HS-5 (cell line): ENCODE results near the gene KPTN.

Source experiments
- DNase-seq: peaks from one replicate; pipeline ENCODE4 v3.0.0-alpha.2; 2012; ENCODE audit warnings: low read depth

The KPTN gene

DNA sequence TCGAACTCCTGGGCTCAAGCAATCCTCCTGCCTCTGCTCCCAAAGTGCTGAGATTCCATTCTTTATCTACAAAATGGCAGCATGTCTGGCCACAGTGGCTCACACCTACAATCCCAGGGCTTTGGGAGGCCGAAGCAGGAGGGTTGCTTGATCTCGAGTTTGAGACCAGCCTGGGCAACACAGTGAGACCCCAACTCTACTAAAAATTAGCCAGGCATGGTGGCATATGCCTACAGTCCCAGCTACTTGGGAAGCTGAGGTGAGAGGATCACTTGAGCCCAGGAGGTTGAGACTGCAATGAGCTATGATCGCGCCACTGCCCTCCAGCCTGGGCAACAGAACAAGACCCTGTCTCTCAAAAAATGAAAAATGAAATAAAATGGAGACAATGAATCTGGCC is 24.7 kb upstream of the KPTN start:
- no peak for DNase-seq

DNA sequence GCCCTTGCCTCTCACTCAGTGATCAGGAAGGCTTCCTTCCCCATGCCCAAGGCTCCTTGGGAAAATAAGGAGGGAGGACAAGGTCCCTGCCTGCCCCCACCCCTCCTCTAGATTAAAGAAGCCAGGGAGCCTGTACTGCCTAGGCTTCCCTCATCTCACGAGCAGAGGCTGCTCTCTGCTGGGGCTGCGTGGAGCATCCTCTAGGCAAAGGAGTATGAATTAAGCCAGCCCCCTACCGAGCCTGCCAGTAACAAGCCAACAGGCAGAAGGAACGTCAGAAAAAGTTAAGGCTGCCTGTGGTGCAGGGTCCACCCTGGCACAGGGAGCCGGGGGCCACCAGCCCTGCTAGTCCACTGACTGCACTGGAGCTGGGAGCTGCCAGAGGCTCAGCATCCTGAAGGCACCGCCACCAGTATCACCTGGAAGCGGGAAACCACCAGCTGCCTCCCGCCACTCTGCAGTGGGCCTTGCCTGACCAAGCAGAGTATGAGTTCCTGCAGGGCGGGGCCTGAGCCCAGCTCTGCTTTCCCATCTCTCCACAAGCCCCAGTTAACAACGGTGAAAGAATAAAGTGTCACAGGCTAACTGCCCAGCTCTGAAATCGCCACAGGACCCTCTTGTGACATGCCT is 24.0 kb upstream of the KPTN start:
- no peak for DNase-seq

DNA sequence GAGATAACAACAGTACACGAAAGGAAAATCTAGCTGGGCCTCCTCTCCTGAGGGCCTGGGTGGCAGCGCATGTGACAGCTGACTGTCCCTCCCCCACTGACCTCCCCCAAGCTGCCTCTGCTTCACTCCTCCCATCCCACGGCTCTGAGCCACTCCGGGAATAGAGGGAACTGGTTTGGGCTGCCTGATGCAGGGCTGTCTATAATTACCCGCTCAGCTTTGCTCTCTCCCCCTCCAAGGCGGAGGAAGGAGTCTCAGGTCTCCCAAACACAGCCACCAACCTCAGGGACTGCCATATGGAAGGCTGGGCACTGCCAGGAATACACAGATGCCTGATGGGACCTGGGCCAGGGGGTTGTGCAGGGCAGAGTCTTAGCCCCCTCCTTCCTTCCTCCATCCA is 23.0 kb upstream of the KPTN start:
- no peak for DNase-seq

DNA sequence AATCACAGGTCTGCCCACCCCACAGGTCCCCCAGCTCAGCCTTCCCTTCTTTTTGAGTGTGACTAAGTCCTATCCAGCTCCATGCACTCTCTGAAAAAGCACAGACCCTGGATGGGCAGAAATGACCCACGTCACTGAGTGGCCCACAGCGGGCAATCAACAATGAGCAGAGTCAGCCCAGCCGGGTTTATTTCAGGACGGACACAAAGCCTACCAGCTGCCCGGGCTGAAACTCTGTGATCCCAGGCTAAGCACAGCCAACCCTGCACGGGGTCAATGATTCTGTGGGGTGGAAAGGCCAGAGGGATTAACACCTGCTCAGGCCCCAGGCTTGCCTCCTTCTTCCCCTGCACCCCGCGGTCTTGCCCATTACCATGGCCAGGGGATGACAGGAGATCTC is 22.4 kb upstream of the KPTN start:
- DNase-seq: no peak

DNA sequence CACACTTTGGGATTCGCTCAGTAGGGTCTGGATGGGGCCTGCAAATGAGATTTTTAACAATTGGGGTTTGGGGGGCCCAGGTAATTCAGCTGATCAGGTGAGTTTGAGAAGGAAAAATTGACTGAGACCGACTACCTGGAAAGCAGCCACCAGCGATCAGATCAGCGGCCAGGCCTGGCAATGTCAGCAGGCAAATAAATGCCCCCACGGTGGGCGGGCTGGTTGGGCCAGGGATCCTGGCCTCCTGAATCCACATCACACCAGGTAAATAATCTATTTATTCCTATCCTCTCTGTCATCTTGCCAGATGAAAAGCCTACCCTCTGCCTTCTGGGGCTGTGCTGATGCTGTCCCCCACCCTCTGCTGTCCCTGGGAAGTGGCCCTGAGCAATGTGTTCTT is 21.5 kb upstream of the KPTN start:
- DNase-seq: no peak

DNA sequence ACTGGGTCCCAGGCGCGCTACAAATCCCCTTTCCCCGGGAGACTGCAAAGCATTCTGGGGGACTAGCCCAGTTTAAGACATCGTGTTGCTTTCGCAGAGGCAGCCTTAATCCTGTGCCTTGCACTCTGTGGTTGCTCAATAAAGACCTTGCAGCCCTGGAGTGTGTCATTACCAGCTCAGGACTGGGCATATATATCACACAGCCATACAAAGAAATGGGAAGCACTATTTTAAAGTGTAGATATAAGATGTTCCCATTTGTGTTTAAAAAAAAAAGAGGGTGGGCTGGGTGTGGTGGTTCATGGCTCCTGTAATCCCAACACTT is 19.8 kb upstream of the KPTN start:
- DNase-seq: no peak

DNA sequence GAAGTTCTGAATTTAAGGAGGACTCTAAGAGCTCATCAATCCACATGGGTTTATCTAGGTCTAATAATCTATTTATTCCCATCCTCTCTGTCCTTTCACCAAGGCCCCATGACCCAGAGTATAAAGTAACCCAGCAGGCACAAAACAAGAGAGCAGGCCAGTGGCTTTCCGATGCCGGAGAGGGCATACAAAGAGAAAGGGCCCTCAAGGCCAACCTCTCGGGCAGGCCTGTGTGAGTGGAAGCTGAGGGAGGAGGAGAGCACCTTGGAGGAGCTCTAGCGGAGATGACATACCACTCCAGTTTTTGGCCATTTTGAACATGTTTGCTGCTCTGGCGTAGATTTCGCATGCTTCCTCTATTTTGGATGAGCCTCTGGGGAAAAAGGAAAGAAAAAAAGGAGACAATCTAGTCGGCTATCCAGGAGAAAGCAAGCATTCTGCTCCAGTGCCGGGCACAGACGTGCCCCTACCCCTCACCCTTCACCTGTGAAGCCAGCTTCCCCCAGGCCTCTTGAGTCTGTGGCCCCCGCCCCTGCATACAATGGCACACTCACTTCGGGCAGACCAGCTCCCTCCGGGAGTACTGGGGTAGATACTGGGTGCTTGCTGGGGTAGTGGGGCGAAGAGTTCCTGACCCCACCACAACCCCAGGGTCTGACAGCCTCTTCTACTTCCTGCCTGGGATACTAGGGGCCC is 19.3 kb upstream of the KPTN start:
- DNase-seq: no peak

DNA sequence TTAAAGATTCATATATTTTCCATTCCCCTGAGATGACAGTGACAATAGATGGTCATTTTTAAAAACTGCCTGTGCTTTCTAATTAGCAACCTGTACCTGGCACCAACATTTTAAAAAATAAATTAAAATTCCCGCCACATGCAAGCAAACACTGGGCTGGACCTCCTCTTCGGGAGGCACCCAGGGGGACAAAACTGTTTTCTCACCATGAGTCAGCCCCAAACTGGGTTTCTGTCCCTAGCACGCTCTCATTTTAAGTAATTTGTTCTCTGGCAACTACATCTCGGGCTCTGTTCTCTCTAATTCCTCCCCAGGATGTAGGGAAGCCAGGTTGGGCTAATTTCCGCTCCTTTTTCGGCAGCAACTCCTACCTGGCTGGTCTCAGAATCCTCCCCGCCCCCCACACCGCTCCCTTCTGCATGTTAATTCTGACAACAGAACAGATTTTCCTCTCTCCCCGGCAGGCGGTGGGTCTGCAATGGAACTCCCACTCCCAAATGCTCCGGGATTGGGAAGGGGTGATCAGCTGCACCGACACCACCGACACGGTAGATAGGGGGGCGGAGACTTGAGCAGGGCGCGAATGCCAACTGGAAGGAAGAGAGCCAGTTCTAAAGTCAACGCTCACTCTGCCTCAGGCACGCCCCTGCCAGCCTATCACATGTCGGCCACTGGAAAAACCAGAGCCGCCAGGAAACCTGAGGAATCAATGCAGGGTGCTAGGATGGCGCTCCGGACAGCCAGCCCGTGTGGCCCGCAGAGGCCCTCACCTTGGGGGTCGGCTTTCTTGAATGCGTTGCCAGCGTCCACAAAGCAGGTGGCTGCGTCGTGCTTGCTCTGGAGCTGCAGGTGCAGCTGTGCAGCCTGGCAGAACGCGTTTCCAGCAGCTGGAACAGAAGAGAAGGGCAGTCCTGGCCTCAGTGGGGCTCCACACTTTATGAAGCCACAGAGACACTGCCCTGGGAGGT is 16.1 kb upstream of the KPTN start:
- no peak for DNase-seq

DNA sequence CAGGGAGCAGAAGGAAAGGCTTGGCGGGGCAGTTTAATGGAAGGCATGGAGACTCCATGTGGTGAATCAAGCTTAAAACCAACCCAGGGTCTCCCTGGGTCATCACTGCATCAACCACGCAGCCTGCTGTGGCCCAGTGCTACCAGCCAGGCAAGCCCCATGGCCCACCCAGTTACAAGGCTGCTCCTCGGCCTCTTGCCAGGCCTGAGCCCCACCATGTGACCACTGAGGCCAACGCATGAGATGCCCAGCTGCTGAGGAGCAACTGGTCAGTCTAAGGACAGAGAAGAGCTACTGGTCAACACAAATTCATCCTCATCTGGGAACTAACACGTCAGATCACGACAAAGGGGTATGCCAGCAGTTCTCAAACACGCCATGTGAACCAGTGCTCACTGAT is 15.4 kb upstream of the KPTN start:
- DNase-seq: no peak

DNA sequence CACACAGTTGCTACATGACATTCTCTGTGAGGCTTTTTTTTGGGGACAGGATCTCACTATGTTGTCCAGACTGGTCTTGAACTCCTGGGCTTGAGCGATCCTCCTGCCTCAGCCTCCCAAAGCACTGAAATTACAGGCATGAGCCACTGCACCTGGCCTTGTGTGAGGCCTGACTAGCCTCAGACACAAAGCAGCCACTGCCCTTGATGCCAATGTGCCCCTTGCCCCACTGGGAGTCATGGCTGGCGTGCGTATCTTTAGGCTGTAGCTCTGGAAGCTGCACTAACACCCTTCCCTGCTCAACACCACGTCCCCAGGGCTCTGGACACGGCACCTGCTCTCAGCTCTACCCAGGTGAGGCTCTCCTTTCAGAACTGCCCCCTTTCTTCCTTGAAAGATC is 14.5 kb upstream of the KPTN start:
- DNase-seq: no peak

DNA sequence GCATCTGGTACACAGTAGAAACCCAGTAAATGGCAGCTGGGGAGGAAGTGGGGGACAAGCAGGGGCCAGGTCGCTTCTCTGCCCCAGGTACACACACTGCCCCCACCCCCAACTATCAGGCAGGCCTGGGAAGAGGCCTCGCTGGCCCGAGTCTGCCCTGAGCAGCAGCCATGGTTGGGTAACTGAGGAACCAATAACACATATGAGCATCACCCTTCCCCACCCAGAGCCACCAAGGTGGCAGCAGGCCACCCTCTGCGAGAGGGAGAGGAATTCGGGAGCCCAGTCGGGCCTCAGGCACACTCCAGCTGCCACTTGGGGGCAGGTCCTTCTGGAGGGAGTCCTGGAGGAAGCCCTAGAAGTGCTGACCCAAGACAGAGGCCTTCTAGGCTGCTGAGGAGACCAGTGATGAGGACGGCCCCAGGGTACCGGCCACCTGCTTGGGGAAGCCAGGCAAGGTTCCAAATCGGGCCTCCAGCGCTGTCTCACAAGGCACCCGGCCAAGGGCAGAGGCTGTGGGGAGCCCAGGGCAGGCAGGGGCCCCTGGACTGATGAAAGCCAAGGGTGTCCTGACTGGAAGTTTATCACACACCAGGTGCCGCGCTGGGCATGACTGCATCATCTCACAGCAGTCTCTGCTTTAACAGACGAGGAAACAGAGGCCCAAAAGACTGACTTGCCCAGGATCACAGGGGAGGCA is 14.0 kb upstream of the KPTN start:
- no peak for DNase-seq

DNA sequence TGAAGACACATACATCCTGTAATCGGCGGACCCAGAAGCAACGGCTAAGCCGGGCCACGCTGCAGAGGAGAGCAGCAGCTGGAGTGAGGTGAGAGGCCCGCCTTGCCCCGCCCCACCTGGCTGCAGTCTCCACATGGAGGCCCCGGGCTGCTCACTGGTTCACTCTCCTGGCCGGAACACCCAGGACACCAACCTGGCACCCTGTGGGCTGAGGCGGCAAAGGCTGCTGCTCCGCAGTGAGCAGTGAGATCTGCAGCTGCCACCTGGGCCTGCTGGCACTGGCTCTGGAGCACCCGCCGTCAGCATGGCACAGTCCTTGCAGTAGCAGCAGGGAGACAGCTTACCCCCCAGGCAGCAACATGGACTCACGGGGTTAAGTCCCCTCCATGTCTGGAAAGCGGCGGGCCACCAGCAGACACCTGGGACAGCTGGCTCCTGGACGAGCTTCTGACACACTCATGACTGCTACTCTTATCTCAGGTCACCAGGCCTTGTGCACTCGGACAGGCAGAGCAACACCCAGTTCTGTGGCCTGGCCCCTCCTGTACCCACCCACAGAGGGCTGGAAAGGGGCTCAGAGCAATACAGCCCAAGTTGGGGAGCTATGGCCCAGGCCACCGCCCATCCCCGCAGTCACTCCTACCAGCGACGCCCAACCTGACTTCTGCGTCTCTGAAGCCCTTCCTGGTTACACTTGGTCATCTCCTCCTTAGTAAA is 13.2 kb upstream of the KPTN start:
- no peak for DNase-seq

DNA sequence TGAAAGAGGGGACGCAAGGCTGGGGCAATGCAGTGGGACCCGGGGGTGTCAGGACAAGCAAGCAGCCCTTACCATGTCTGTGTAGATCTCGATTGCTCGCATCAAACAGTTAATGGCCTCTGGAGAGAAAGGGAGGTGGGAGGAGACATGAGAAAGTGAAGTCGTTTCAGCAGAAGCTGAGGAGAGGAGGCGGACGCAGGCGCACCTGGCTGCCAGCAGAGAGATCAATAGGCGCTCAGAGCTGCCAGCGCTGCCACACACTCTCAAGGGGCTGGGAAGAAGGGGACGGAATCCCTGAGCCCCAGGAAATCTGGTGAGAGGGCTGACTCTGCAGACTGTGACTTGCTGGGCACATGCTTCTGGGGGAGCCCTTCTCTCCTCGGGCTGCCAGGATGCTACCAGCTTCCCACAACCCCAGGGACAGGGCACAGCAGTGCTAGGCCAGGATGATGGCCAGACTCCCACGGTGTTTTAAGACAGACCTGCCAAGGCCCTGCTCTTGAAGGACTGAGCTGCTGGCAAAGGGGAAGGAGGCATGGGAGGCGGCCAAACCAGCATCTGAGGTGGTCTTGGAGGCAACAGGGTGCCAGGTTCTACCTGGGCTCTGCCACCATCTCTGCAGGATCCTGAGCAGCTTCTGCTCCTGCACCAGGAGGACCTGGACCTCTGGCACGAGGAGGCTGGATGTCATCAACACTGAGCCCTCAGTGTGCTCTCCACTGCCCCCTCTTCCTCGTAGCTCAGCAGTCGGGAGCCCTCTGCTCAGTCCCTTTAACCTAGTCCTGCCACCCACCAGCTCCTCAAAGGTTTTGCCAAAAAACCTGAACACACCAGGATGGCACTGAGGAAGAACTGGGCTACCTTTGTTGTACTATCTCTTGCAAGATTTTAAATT is 11.7 kb upstream of the KPTN start:
- no peak for DNase-seq

DNA sequence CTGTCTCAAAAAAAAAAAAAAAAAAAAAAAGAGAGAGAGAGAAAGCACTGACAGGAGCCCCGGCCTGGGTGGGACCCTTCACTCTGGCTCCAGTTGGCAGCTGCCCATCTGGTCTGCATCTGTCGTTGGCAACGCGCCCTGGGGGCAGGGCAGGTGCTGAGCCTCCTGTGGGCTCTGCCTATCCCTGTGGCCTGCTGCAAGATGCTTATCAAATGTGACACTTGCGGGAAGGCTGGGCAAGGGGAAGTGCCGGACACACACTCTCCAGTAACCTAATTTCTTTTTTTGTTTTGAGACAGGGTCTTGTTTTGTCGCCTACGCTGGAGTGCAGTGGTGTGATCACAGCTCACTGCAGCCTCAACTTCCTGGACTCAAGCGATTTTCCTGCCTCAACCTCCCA is 10.7 kb upstream of the KPTN start:
- DNase-seq: no peak

DNA sequence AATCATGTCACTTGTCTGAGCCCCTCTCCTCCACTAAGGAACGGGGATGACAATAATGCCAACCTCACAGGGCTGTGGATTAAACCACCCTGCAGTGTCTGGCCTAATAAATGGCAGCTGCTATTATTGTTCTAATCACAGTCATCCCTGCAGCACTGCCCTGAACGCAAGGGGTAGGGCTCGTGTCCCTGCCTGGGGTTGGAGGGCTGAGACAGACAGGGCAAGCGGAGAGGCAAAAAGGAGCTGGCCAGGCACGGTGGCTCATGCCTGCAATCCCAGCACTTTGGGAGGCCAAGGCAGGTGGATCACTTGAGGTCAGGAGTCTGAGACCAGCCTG is 10.2 kb upstream of the KPTN start:
- no peak for DNase-seq

DNA sequence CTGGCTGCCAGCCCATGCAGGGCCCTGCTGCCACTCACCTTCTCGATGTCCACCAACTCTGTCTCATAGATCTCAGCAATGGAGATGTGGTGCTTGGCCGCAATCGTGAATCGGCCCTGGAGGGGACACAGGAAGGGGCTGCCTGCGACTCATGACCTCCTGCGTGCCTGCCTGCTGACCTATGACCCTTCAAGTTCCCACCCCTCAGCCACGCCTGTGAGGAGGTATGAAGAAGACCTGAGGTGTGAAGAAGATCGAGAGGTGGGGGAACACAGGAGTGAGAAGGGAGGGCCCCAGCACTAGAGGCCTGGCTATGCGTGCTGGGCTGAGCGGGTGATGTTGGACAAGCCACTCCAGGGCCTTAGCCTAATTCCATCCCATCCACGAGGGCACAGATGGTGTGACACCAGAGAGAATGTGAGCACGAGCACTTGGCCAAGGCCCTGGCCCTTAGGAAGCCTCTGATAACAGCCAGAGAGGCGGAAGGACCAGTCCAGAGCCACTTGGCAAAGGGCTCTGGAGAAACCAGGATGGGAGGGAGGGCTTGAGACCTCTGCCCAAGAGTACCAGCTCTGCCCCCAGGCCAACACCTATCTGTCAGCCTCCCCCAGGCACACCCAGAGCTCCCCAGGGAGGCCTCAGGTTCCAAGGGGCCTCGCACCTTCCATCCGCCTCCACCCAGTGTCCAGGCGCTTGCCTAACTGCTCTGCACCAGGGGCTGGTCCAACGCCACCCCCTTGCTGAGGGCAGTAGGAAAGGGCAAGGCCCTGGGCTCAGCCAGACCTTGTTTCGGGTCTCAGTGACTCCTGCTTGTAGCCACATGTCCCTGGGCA is 9.6 kb upstream of the KPTN start:
- no peak for DNase-seq

DNA sequence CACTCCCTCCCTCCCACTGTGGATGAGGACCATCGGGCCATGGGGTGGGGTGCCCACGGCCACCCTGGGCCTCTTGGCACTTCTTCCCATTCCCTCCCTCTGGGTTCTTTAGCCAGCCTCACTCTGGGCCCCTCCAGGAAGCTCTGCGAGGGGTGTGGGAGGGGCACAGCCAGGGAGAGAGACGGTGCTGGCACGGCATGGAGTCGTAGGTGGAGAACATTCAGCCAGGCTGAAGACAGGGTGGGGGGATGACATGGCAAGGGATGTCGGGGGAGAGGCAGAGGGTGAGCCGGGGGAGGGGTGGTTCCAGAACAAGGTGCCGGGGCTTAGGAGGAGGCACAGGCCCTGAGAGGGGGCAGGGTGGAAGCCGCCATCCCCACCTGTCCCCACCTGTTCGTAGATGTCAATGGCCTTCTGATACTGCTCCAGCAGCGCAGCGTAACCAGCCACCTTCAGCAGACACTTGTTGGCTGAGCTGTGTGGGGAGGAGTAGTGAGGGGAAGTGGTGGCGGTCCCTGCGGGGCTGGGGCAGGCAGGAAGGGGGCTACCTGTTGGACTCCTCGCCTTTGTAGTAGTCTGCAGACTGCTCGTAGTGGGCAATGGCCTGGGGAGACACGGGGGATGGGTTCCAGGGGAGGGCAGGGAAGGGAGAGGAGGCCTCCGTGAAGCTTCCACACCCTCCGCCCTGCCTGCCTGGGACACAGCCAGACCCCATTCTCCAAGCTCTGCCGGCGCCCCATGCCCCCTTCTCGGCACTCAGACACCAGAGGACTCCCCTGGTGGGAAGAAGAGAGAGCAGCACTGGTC is 8.8 kb upstream of the KPTN start:
- no peak for DNase-seq

DNA sequence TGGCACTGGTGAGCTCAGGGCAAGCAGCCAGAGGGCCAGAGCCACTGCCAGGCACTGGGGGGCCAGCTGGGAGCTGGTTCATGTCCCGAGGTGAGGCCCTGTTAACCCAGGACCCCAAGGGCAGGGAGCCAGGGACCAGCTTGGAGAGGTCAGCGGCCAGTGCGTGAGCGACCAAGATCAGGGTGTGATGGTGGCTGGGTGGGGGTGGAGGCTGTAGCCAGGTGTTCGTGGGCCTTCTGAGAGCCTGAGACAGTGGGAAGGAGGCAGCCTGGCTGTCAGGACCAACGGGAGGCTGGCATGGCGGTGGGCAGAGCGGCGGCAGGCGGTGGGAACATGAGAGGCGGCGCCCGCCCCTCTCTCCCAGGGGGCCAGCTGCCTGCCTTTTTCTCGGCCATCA is 8.1 kb upstream of the KPTN start:
- no peak for DNase-seq
